GM18873 (cell line): ENCODE data around the gene ZSCAN30.
"Not testable (repeated sequence)": the region's sequence is repeated elsewhere in the genome, so short reads cannot be mapped to it uniquely, and the experiment has no call there.

ENCODE experiments used
- ATAC-seq: cut with Tn5 transposase; IDR thresholded peaks from one replicate; pipeline ENCODE4 v1.9.1; 2021; ENCODE audit warnings: mild to moderate bottlenecking, moderate library complexity, moderate number of reproducible peaks; ENCODE audit not compliant: unreplicated experiment, low FRiP score

Gene ZSCAN30

GRCh38 chr18:35240664-35241447 is 49.2 kb downstream of the ZSCAN30 start, which contains the start of gene ZNF397:
ZNF397 (plus strand) TSS chr18:35241034; CDS start chr18:35242471, 1,437 bp downstream.
- ATAC-seq = peak; percentile 98

- ATAC-seq = no peak
These were observed 50.7 kb downstream of the ZSCAN30 start for GRCh38 chr18:35239314-35239713.

- no peak for ATAC-seq
These were observed 53.3 kb downstream of the ZSCAN30 start for GRCh38 chr18:35236571-35237363.

GRCh38 chr18:35231052-35231451 is 59.0 kb downstream of the ZSCAN30 start:
- peak; percentile 66 for ATAC-seq

GRCh38 chr18:35227254-35227653 is 62.8 kb downstream of the ZSCAN30 start:
- no peak for ATAC-seq

GRCh38 chr18:35223797-35224196 is 66.2 kb downstream of the ZSCAN30 start:
- ATAC-seq = no peak

- ATAC-seq = no peak
These were observed 69.6 kb downstream of the ZSCAN30 start for GRCh38 chr18:35220424-35220823.

GRCh38 chr18:35219331-35219730 is 70.7 kb downstream of the ZSCAN30 start:
- not testable (repeated sequence) for ATAC-seq

GRCh38 chr18:35216611-35217010 is 73.4 kb downstream of the ZSCAN30 start:
- not testable (repeated sequence) for ATAC-seq

GRCh38 chr18:35215026-35215425 is 75.0 kb downstream of the ZSCAN30 start:
- ATAC-seq = no peak

GRCh38 chr18:35205746-35206458 is 84.1 kb downstream of the ZSCAN30 start:
- not testable (repeated sequence) for ATAC-seq

- ATAC-seq = no peak
These were observed 84.8 kb downstream of the ZSCAN30 start for GRCh38 chr18:35205199-35205712.

- no peak for ATAC-seq
These were observed 87.0 kb downstream of the ZSCAN30 start for GRCh38 chr18:35203067-35203466.

GRCh38 chr18:35201256-35201931 is 88.6 kb downstream of the ZSCAN30 start:
- no peak for ATAC-seq
